GM18508 (cell line): ENCODE data around the gene STARD3.

Experiments used
- ATAC-seq: cut with Tn5 transposase; IDR thresholded peaks from one replicate; pipeline ENCODE4 v1.9.1; 2021; ENCODE audit warnings: moderate number of reproducible peaks; ENCODE audit not compliant: insufficient read depth, unreplicated experiment

The STARD3 gene

GRCh38 chr17:39603304-39604016, 33.5 kb upstream of the STARD3 start:
- ATAC-seq: no peak

- ATAC-seq: no peak
Measured at GRCh38 chr17:39604911-39605491, 31.9 kb upstream of the STARD3 start.

GRCh38 chr17:39605492-39606433, 31.2 kb upstream of the STARD3 start:
- ATAC-seq: no peak

GRCh38 chr17:39606434-39607056, 30.4 kb upstream of the STARD3 start:
- no peak for ATAC-seq

GRCh38 chr17:39607057-39607850, 29.7 kb upstream of the STARD3 start:
- no peak for ATAC-seq

- ATAC-seq: no peak
Measured at GRCh38 chr17:39607851-39608130, 29.2 kb upstream of the STARD3 start, which contains the start of gene NEUROD2. NEUROD2 (minus strand) TSS chr17:39607920; CDS start chr17:39606599, 1,321 bp downstream.

- no peak for ATAC-seq
Measured at GRCh38 chr17:39608142-39608981, 28.6 kb upstream of the STARD3 start.

GRCh38 chr17:39609416-39610025, 27.4 kb upstream of the STARD3 start:
- no peak for ATAC-seq

GRCh38 chr17:39611401-39612112, 25.4 kb upstream of the STARD3 start:
- no peak for ATAC-seq

GRCh38 chr17:39612291-39612894, 24.6 kb upstream of the STARD3 start:
- no peak for ATAC-seq

- ATAC-seq: no peak
Measured at GRCh38 chr17:39612935-39613464, 23.9 kb upstream of the STARD3 start.

- ATAC-seq: no peak
Measured at GRCh38 chr17:39614545-39615157, 22.3 kb upstream of the STARD3 start.

- no peak for ATAC-seq
Measured at GRCh38 chr17:39615434-39615833, 21.5 kb upstream of the STARD3 start.

GRCh38 chr17:39617100-39617445, 19.9 kb upstream of the STARD3 start:
- ATAC-seq: no peak

GRCh38 chr17:39617446-39618245, 19.3 kb upstream of the STARD3 start:
- ATAC-seq: no peak

- ATAC-seq: no peak
Measured at GRCh38 chr17:39618246-39618913, 18.6 kb upstream of the STARD3 start.
